Umbilical cord (tissue), 2 donors: Measurements from ENCODE around the gene SSTR4. TPM values are rescaled to one million over a fixed set of nuclear protein-coding genes. Genes with fewer than 3 reads are reported as not detected.
A peak's percentile ranks its signal among the peaks of the same experiment; 100 is the strongest.
"Not testable (repeated sequence)": the region's sequence is repeated elsewhere in the genome, so short reads cannot be mapped to it uniquely, and the experiment has no call there.

Experiments used
- DNase-seq: peaks from one replicate; pipeline ENCODE4 v3.0.0-alpha.2; 2015; ENCODE audit warnings: low spot score
- total RNA-seq: library from RNA; depleted of rRNA; stranded (reverse); fragments of >200 nt; gene quantifications from one replicate; pipeline ENCODE4 v1.2.3, GENCODE V29; 2014; ENCODE audit warnings: low replicate concordance; ENCODE audit not compliant: insufficient read depth

The SSTR4 gene, protein sequence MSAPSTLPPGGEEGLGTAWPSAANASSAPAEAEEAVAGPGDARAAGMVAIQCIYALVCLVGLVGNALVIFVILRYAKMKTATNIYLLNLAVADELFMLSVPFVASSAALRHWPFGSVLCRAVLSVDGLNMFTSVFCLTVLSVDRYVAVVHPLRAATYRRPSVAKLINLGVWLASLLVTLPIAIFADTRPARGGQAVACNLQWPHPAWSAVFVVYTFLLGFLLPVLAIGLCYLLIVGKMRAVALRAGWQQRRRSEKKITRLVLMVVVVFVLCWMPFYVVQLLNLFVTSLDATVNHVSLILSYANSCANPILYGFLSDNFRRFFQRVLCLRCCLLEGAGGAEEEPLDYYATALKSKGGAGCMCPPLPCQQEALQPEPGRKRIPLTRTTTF
- 2.6 TPM for total RNA-seq

GRCh38 chr20:23034721-23035671, at the start of gene SSTR4:
Gene SSTR4, plus strand, starts transcription at chr20:23035312. Its CDS starts 172 bp downstream, at chr20:23035484.
- no peak for DNase-seq

DNA sequence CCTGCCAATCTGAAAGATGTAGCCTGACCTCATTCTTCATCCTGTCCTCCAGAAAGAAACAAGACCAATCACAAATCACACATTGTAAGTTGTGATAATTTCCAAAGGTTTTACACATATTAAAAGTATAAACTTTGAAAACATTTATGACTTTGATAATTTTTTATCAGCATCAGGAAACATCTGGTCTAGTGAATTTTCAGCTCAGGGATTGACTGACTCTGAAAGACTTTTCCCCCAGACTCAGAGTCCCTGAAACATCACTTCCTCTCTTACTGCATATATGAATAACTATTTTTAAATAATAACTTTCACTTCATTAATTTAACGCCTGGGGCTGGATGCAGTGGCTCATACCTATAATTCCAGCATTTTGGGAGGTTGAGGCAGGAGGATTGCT, 48.5 kb upstream of the SSTR4 start:
- no peak for DNase-seq

DNA sequence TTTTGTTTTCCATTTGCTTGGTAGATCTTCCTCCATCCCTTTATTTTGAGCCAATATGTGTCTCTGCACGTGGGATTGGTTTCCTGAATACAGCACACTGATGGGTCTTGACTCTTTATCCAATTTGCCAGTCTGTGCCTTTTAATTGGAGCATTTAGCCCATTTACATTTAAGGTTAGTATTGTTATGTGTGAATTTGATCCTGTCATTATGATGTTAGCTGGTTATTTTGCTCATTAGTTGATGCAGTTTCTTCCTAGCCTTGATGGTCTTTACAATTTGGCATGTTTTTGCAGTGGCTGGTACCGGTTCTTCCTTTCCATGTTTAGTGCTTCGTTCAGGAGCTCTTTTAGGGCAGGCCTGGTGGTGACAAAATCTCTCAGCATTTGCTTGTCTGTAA, 43.7 kb upstream of the SSTR4 start:
- DNase-seq, result not testable (repeated sequence)

- DNase-seq, result no peak
Observed at GRCh38 chr20:22993823-22994222, 41.3 kb upstream of the SSTR4 start.

DNA sequence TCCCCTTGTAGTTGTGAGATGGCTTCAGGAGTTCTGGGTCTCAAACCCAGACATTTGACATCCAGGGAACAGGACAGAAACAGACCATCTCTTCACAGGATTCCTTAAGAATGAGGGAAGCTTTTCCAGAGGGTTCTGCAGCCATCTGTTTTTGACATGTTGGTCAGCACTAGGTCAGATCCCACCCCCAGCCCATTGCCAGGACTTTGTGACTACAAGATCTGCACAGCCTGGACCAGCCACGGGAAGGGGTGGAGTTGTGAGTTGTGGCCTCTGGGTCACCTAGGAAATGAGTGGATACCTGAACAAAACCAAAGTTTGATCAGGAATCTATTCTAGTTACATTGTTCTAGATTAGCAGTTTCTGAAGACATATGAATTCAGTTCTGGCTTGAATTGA, 39.2 kb upstream of the SSTR4 start:
- DNase-seq, result no peak

GRCh38 chr20:22998476-22998875, 36.6 kb upstream of the SSTR4 start:
- DNase-seq, result no peak

DNA sequence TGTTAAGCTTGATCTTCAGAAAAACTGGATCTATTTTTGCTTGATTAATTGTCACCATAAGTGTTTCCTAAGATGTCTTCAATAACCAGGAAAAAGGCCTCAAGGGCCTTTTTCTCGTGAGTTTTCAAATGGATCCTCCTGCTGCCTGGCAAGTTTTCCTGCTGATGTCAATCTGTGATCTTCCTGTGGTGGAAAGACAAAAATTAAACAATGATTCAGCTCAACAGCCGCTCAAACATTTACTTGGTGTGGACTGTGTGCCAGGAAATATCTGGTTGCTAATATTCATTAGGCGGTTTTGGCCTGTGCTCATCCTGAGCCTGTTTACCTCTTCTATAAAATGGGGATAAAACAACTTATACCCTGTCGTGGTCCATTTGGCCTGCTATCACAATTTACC, 35.4 kb upstream of the SSTR4 start:
- no peak for DNase-seq

DNA sequence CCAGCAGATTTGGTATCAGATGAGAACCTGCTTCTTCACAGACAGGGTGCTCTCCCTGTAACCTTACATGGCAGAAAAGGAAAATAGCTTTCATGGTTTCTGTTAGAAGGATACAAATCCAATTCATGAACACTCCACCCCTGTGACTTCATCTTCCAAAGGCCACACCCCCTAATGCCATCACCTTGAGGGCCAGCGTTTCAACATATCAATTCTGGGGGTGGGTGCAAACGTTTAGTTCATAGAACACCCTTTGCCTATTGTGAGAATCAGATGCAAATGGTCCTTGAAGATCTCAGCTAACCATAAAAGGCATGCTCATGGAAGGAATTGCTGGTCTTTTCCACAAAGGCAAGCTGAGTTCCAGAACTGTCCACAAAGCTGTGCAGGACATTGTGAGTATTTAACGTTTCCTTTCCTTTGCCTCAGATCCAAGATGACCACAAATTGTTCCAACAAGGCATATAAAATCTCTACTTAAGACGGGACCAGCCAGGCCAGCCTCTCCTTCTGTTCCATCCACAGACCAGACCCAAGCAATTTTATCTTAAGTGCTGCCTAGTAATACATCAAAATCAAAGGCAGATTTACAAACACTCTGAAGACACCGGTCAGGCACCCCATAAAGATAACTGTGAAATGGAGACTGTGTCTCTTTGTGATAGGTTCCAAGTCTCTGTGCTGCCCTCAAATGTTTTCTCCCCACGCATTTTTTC, 34.7 kb upstream of the SSTR4 start:
- DNase-seq, result peak; percentile 85

GRCh38 chr20:23002276-23002675, 32.8 kb upstream of the SSTR4 start:
- no peak for DNase-seq

DNA sequence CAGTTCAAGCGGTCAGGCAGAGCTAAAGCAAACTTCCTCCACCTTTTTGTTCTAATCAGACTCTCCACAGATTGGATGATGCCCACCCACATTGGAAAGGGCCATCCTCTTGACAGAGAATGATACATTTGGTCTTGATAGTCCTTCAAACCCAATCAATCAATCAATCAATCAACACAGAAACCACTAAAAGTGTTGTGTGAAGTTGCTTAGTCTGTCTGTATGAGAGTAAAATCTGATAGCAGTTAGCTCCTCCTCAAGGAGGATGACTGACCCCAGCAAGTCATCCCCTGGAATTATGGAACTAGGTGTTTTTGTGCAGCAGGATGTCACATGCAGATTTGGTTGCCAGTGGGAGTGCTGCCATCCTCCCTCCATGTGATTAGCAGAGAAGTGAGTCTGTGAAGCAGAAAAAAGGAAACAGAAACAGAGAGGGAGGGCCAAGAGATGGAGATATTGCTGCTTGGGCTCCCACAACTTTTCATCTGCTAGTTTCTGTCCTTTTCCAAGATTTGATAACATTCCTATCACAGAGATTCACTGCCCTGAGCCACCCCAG, 32.0 kb upstream of the SSTR4 start:
- DNase-seq, result no peak

DNA sequence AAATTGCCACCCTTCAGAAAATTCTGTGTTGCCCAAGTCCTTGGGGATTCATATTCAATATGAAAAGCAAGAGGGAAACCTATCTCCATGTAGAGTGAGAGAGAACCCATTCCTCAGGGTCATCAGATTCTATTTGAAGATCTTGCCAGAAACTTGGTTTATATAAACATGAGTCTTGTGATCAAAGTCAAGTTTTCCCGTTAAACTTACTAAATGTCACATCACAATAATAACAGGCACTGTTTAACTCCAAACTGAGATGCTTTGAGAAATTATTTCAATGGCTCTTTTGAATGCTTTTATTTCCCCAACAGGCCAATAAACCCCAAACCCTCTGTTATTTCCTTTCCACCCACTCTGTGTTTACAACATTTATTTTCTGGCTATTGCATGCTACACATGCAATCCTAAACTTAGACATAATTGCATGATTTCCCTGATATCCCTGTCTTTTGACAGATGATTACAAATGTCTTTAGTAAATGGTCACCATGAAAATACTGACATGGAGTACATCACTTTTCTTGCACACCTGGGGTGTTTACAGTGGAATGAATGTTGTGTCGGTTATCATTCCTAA, 31.1 kb upstream of the SSTR4 start:
- DNase-seq, result no peak

- DNase-seq, result peak; percentile 59
Observed at GRCh38 chr20:23005776-23006175, 29.3 kb upstream of the SSTR4 start.

DNA sequence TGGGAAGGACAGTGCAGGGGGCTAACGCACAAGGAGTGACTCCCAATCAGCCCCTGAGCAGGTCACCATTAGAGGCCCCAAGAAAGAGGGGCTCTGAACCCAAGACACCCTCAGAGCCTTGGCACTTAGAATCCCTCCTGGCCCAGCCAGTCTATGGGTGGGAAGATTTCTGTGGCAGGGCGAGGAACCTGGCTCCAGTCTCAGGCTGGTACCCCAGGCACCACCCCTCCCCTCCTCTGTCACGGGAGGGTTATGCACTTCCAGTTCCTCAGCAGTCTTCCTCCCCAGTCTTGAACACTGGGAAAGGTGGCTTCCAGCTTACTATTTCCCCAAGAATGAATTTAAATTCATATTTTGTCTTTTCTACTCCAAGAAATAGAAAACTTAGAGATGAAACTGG, 27.6 kb upstream of the SSTR4 start:
- no peak for DNase-seq

GRCh38 chr20:23007886-23008655, 27.0 kb upstream of the SSTR4 start:
- DNase-seq, result no peak

- DNase-seq, result no peak
Observed at GRCh38 chr20:23008667-23009066, 26.4 kb upstream of the SSTR4 start.

- no peak for DNase-seq
Observed at GRCh38 chr20:23009636-23010035, 25.5 kb upstream of the SSTR4 start.

GRCh38 chr20:23010096-23010495, 25.0 kb upstream of the SSTR4 start:
- no peak for DNase-seq

- DNase-seq, result peak; percentile 76
Observed at GRCh38 chr20:23011008-23011721, 23.9 kb upstream of the SSTR4 start.

- no peak for DNase-seq
Observed at GRCh38 chr20:23013429-23013828, 21.7 kb upstream of the SSTR4 start.

GRCh38 chr20:23017516-23017915, 17.6 kb upstream of the SSTR4 start:
- no peak for DNase-seq
